Prostate gland (tissue), 2 donors: ENCODE measurements around the gene GRIA4. TPM values are rescaled to one million over a fixed set of nuclear protein-coding genes. Genes with fewer than 3 reads are reported as not detected.

ENCODE experiments used
- DNase-seq: peaks from one replicate; pipeline ENCODE4 v3.0.0-alpha.2; 2019; ENCODE audit warnings: low spot score
- H3K27ac ChIP-seq, 2 donors: fragments of 200-600 bp; sonication (generic); 2 replicates each; pipeline ENCODE4 v1.5.1; 2017 to 2019
- H3K27me3 ChIP-seq: fragments of 200-600 bp; sonication (generic); replicated peaks from 2 replicates; pipeline ENCODE4 v1.5.1; 2019; ENCODE audit not compliant: insufficient read depth
- H3K36me3 ChIP-seq, 2 donors: fragments of 200-600 bp; sonication (generic); 1 replicate in 1 of 2; 2 replicates in 1 of 2; pipeline versions ENCODE4 v1.5.1 to v1.8.1; 2017 to 2019
- H3K4me1 ChIP-seq: fragments of 200-600 bp; sonication (generic); replicated peaks from 2 replicates; pipeline ENCODE4 v1.5.1; 2019
- H3K4me3 ChIP-seq, 2 donors: fragments of 200-600 bp; sonication (generic); 2 replicates each; pipeline ENCODE4 v1.5.1; 2017 to 2019
- H3K9me3 ChIP-seq: fragments of 200-600 bp; sonication (generic); 2 replicates; pipeline ENCODE4 v1.5.1; 2017
- CTCF ChIP-seq, 4 experiments: fragments of 200-600 bp in 2 of 4; fragments of 450-650 bp in 2 of 4; sonication (generic) in 2 of 4; IDR thresholded peaks; 1 replicate in 3 of 4; 2 replicates in 1 of 4; pipeline ENCODE4 v1.5.1; 2016 to 2019; ENCODE audit warnings: antibody characterized with exemption in 4 of 4, mild to moderate bottlenecking in 2 of 4, moderate library complexity in 2 of 4
- POLR2A ChIP-seq: fragments of 450-650 bp; IDR thresholded peaks from one replicate; pipeline ENCODE4 v1.6.1; 2016; ENCODE audit warnings: antibody characterized with exemption, mild to moderate bottlenecking
- POLR2AphosphoS5 ChIP-seq: sonication (generic); formaldehyde crosslinking; IDR thresholded peaks from one replicate; pipeline ENCODE4 v1.6.1; 2017; ENCODE audit warnings: antibody characterized with exemption
- WGBS: methylation state at CpG from one replicate; pipeline ENCODE4 v1.1.5; 2018; 5-methylcytosine and 5-hydroxymethylcytosine counted together
- intact Hi-C: fragments of 100-400 bp; cut with DNase I; formaldehyde crosslinking; loops from one replicate; pipeline ENCODE4 v1.14.2; 2022
- total RNA-seq, 2 donors: library from RNA; depleted of rRNA; stranded (reverse); fragments of >200 nt; gene quantifications; one replicate each; pipeline ENCODE4 v1.1.0, GENCODE V29; 2016

GRIA4 gene
- total RNA-seq, 2 donors from 2014 or later: not detected

GRCh38 chr11:105741488-105742020, 131.7 kb downstream of the GRIA4 start:
- Histone ChIP-seq H3K4me1 (no peaks in the 10 kb centered on the region), H3K27me3 (no peaks in the 10 kb centered on the region), H3K36me3 (no peaks in the 10 kb centered on the region), H3K27ac (no peak overlapping the region), H3K9me3 (no peaks in the 10 kb centered on the region), H3K4me3 (no peak overlapping the region)
- TF ChIP-seq POLR2AphosphoS5 (no peak), POLR2A (no peak), CTCF (IDR thresholded peaks at IDR 0.05) (no peak)
- intact Hi-C loops: no loop called here
- no peak for DNase-seq
- WGBS: 78% methylated on average over 2 of the region's 2 CpGs

GRCh38 chr11:105754260-105754659, 144.4 kb downstream of the GRIA4 start:
- DNase-seq: no peak
- Histone ChIP-seq H3K27ac (no peak overlapping the region), H3K4me1 (no peaks in the 10 kb centered on the region), H3K36me3 (no peaks in the 10 kb centered on the region), H3K9me3 (no peaks in the 10 kb centered on the region), H3K27me3 (no peaks in the 10 kb centered on the region), H3K4me3 (no peak overlapping the region)
- 56% methylated on average over 1 of the region's 1 CpG for WGBS
- no peak for TF ChIP-seq POLR2A
- no peak for TF ChIP-seq POLR2AphosphoS5
- no peak for TF ChIP-seq CTCF (IDR thresholded peaks at IDR 0.05)
- intact Hi-C loops: no loop called here

GRCh38 chr11:105754716-105755115, 144.8 kb downstream of the GRIA4 start:
- H3K27me3 ChIP-seq: no peaks in the 10 kb centered on the region

GRCh38 chr11:105757107-105757506, 147.2 kb downstream of the GRIA4 start:
- H3K4me1 ChIP-seq: no peaks in the 10 kb centered on the region
- no peaks in the 10 kb centered on the region for H3K9me3 ChIP-seq
- WGBS: 63% methylated on average over 6 of the region's 6 CpGs
- H3K27me3 ChIP-seq: no peaks in the 10 kb centered on the region
- intact Hi-C loops: no loop called here
- H3K27ac ChIP-seq: no peak overlapping the region
- no peak overlapping the region for H3K4me3 ChIP-seq
- H3K36me3 ChIP-seq: no peaks in the 10 kb centered on the region
- DNase-seq: no peak
- TF ChIP-seq CTCF (IDR thresholded peaks at IDR 0.05) (no peak), POLR2AphosphoS5 (no peak), POLR2A (no peak)

More at GRCh38 chr11:105754716-105755115, 144.8 kb downstream of the GRIA4 start:
- Histone ChIP-seq H3K27ac (no peak overlapping the region), H3K36me3 (no peaks in the 10 kb centered on the region), H3K4me3 (no peak overlapping the region), H3K9me3 (no peaks in the 10 kb centered on the region), H3K4me1 (no peaks in the 10 kb centered on the region)
- 93% methylated on average over 1 of the region's 1 CpG for WGBS
- TF ChIP-seq POLR2AphosphoS5 (no peak), CTCF (IDR thresholded peaks at IDR 0.05) (no peak), POLR2A (no peak)
- DNase-seq: no peak
- intact Hi-C loops: no loop called here

GRCh38 chr11:105763594-105763993, 153.7 kb downstream of the GRIA4 start:
- Histone ChIP-seq H3K27me3 (no peaks in the 10 kb centered on the region), H3K27ac (no peak overlapping the region), H3K4me3 (no peak overlapping the region), H3K9me3 (no peaks in the 10 kb centered on the region), H3K4me1 (no peaks in the 10 kb centered on the region), H3K36me3 (no peaks in the 10 kb centered on the region)
- no peak for TF ChIP-seq CTCF (IDR thresholded peaks at IDR 0.05)
- no peak for DNase-seq
- WGBS: 26% methylated on average over 2 of the region's 2 CpGs
- intact Hi-C loops: no loop called here
